WI38 (cell line): ENCODE data around the gene PLPP3.

Experiments used
- H3K4me3 ChIP-seq: 2 replicates; pipeline ENCODE4 v1.5.1; 2011; ENCODE audit warnings: low read depth, mild to moderate bottlenecking, control low read depth, low read length
- CTCF ChIP-seq: IDR thresholded peaks from 2 replicates; pipeline ENCODE4 v1.5.1; 2012; ENCODE audit warnings: low read depth, mild to moderate bottlenecking, control low read depth, low read length

The PLPP3 gene

GRCh38 chr1:56502700-56503245 is 76.6 kb downstream of the PLPP3 start:
- TF ChIP-seq CTCF, result no peak
- H3K4me3 ChIP-seq, result no peak overlapping the region

- no peak overlapping the region for H3K4me3 ChIP-seq
- TF ChIP-seq CTCF, result no peak
Measured at GRCh38 chr1:56501888-56502287, 77.5 kb downstream of the PLPP3 start.

- TF ChIP-seq CTCF, result no peak
- no peak overlapping the region for H3K4me3 ChIP-seq
Measured at GRCh38 chr1:56501426-56501825, 77.9 kb downstream of the PLPP3 start.

- no peak for TF ChIP-seq CTCF
- H3K4me3 ChIP-seq, result no peak overlapping the region
Measured at GRCh38 chr1:56496821-56497772, 82.3 kb downstream of the PLPP3 start.

- TF ChIP-seq CTCF, result no peak
Measured at GRCh38 chr1:56496158-56496557, 83.2 kb downstream of the PLPP3 start.

GRCh38 chr1:56495538-56495937 is 83.8 kb downstream of the PLPP3 start:
- H3K4me3 ChIP-seq, result no peak overlapping the region
- no peak for TF ChIP-seq CTCF

More at GRCh38 chr1:56496158-56496557, 83.2 kb downstream of the PLPP3 start:
- no peak overlapping the region for H3K4me3 ChIP-seq

GRCh38 chr1:56494306-56494705 is 85.1 kb downstream of the PLPP3 start:
- no peak for TF ChIP-seq CTCF
- no peak overlapping the region for H3K4me3 ChIP-seq
